Muscle layer of duodenum (tissue), 2 donors: Measurements from ENCODE around the gene KCNK7.
"Not testable (repeated sequence)": the region's sequence is repeated elsewhere in the genome, so short reads cannot be mapped to it uniquely, and the experiment has no call there.

Source experiments
- H3K27ac ChIP-seq: one replicate; pipeline ENCODE4 v1.7.0; 2013; ENCODE audit warnings: mild to moderate bottlenecking, low read length
- H3K27me3 ChIP-seq: one replicate; pipeline ENCODE4 v1.7.0; 2013; ENCODE audit warnings: low read depth, mild to moderate bottlenecking, control low read depth, low read length
- H3K36me3 ChIP-seq, 2 donors: one replicate each; pipeline ENCODE4 v1.7.0; 2013; ENCODE audit warnings: low read length in 2 of 2, control low read depth in 1 of 2, mild to moderate bottlenecking in 1 of 2; ENCODE audit not compliant: insufficient read depth in 2 of 2, control insufficient read depth in 1 of 2
- H3K4me1 ChIP-seq, 2 donors: one replicate each; pipeline ENCODE4 v1.7.0; 2013; ENCODE audit warnings: low read length in 2 of 2, mild to moderate bottlenecking in 2 of 2, control low read depth in 1 of 2, moderate library complexity in 1 of 2; ENCODE audit not compliant: insufficient read depth in 2 of 2, control insufficient read depth in 1 of 2
- H3K4me3 ChIP-seq, 2 donors: one replicate each; pipeline ENCODE4 v1.7.0; 2013; ENCODE audit warnings: low read length in 2 of 2, low read depth in 1 of 2, mild to moderate bottlenecking in 1 of 2
- H3K9me3 ChIP-seq, 2 donors: one replicate each; pipeline ENCODE4 v1.7.0; 2013; ENCODE audit warnings: low read length in 2 of 2, control low read depth in 1 of 2, mild to moderate bottlenecking in 1 of 2; ENCODE audit not compliant: control insufficient read depth in 1 of 2
- donor health status: healthy.

KCNK7 gene

GRCh38 chr11:65595543-65596281, at the start of gene KCNK7:
TSS of gene KCNK7 (minus strand) at chr11:65595800. CDS start at chr11:65595772, 28 bp downstream.
- Histone ChIP-seq H3K9me3 (no peaks in the 10 kb centered on the region), H3K4me3 (no peak within 1 kb of the TSS), H3K27ac (no peak within 1 kb of the TSS), H3K27me3 (no peaks in the 10 kb centered on the region), H3K36me3 (peaks cover 16 to 46% of the 10 kb centered on the region in 2 donors), H3K4me1 (peaks cover 4 to 28% of the 10 kb centered on the region in 2 donors)

- Histone ChIP-seq H3K27me3 (no peaks in the 10 kb centered on the region), H3K9me3 (no peaks in the 10 kb centered on the region), H3K4me1 (peaks cover 5 to 32% of the 10 kb centered on the region in 2 donors), H3K36me3 (peaks cover 5 to 59% of the 10 kb centered on the region in 2 donors), H3K27ac (no peak overlapping the region), H3K4me3 (no peak overlapping the region)
These were observed 49.2 kb upstream of the KCNK7 start for GRCh38 chr11:65644837-65645236.

- H3K4me1 ChIP-seq = peaks cover 9 to 35% of the 10 kb centered on the region in 2 donors
- peaks cover 5 to 50% of the 10 kb centered on the region in 2 donors for H3K36me3 ChIP-seq
- H3K9me3 ChIP-seq = no peaks in the 10 kb centered on the region
These were observed 48.4 kb upstream of the KCNK7 start for GRCh38 chr11:65643971-65644370.

GRCh38 chr11:65642014-65642671, 46.5 kb upstream of the KCNK7 start:
- H3K9me3 ChIP-seq = no peaks in the 10 kb centered on the region
- H3K4me3 ChIP-seq = peak overlapping the region; percentile 21 to 87
- peaks cover 5 to 50% of the 10 kb centered on the region in 2 donors for H3K36me3 ChIP-seq
- H3K27me3 ChIP-seq = no peaks in the 10 kb centered on the region
- peaks cover 11 to 45% of the 10 kb centered on the region in 2 donors for H3K4me1 ChIP-seq
- no peak overlapping the region for H3K27ac ChIP-seq

More at GRCh38 chr11:65643971-65644370, 48.4 kb upstream of the KCNK7 start:
- no peaks in the 10 kb centered on the region for H3K27me3 ChIP-seq
- no peak overlapping the region for H3K4me3 ChIP-seq
- no peak overlapping the region for H3K27ac ChIP-seq

GRCh38 chr11:65641297-65642013, 45.9 kb upstream of the KCNK7 start:
- Histone ChIP-seq H3K4me1 (peaks cover 11 to 51% of the 10 kb centered on the region in 2 donors), H3K27me3 (no peaks in the 10 kb centered on the region), H3K36me3 (peaks cover 5 to 52% of the 10 kb centered on the region in 2 donors), H3K27ac (no peak overlapping the region), H3K4me3 (peak overlapping the region; percentile 21 to 87), H3K9me3 (no peaks in the 10 kb centered on the region)

GRCh38 chr11:65640483-65641296, 45.1 kb upstream of the KCNK7 start:
- Histone ChIP-seq H3K36me3 (peaks cover 9 to 52% of the 10 kb centered on the region in 2 donors), H3K27ac (peak overlapping the region; percentile 65), H3K4me3 (peak overlapping the region in 1 of 2 donors; percentile 87), H3K9me3 (no peaks in the 10 kb centered on the region), H3K27me3 (no peaks in the 10 kb centered on the region), H3K4me1 (peaks cover 11 to 51% of the 10 kb centered on the region in 2 donors)

GRCh38 chr11:65639623-65640482, 44.3 kb upstream of the KCNK7 start:
- Histone ChIP-seq H3K27ac (peak overlapping the region; percentile 65), H3K4me1 (peaks cover 11 to 51% of the 10 kb centered on the region in 2 donors), H3K4me3 (peak overlapping the region in 1 of 2 donors; percentile 87)

GRCh38 chr11:65639228-65639597, 43.6 kb upstream of the KCNK7 start:
- Histone ChIP-seq H3K27ac (peak overlapping the region; percentile 63), H3K36me3 (peaks cover 17 to 53% of the 10 kb centered on the region in 2 donors), H3K4me3 (peak overlapping the region; percentile 64 to 87), H3K4me1 (peaks cover 11 to 51% of the 10 kb centered on the region in 2 donors)
- H3K9me3 ChIP-seq, H3K27me3 ChIP-seq: not testable (repeated sequence)

More at GRCh38 chr11:65639623-65640482, 44.3 kb upstream of the KCNK7 start:
- H3K9me3 ChIP-seq = no peaks in the 10 kb centered on the region
- peaks cover 11 to 52% of the 10 kb centered on the region in 2 donors for H3K36me3 ChIP-seq
- no peaks in the 10 kb centered on the region for H3K27me3 ChIP-seq

- Histone ChIP-seq H3K4me1 (peaks cover 11 to 51% of the 10 kb centered on the region in 2 donors), H3K27ac (peak within 1 kb of the TSS; percentile 63), H3K4me3 (peak within 1 kb of the TSS; percentile 64 to 87), H3K27me3 (no peaks in the 10 kb centered on the region), H3K36me3 (peaks cover 19 to 57% of the 10 kb centered on the region in 2 donors), H3K9me3 (no peaks in the 10 kb centered on the region)
These were observed 42.3 kb upstream of the KCNK7 start, which contains the start of gene SIPA1 for GRCh38 chr11:65637794-65638419. TSS of gene SIPA1 (plus strand) at chr11:65638101. CDS start at chr11:65640922, 2,821 bp downstream.
